HEK293 (cell line): ENCODE results near the gene RIPK3.
A peak's percentile ranks its signal among the peaks of the same experiment; 100 is the strongest.

Source experiments
- CTCF ChIP-seq: fragments of 450-650 bp; formaldehyde crosslinking; IDR thresholded peaks from 2 replicates; pipeline ENCODE4 v1.5.1; 2016; ENCODE audit warnings: missing biosample characterization, missing genetic modification characterization
- PRDM6 ChIP-seq: fragments of 450-650 bp; formaldehyde crosslinking; IDR thresholded peaks from 2 replicates; pipeline ENCODE4 v1.5.1; 2017; ENCODE audit warnings: missing biosample characterization, missing genetic modification characterization
- REST ChIP-seq: fragments of 450-650 bp; formaldehyde crosslinking; IDR thresholded peaks from 2 replicates; pipeline ENCODE4 v1.5.1; 2016; ENCODE audit warnings: missing biosample characterization, missing genetic modification characterization
- SCRT2 ChIP-seq: fragments of 450-650 bp; formaldehyde crosslinking; IDR thresholded peaks from 2 replicates; pipeline ENCODE4 v1.5.1; 2016; ENCODE audit warnings: missing biosample characterization, missing genetic modification characterization
- ZBTB21 ChIP-seq: fragments of 450-650 bp; formaldehyde crosslinking; IDR thresholded peaks from 2 replicates; pipeline ENCODE4 v1.5.1; 2017; ENCODE audit warnings: missing biosample characterization, missing genetic modification characterization
- ZNF610 ChIP-seq: fragments of 450-650 bp; formaldehyde crosslinking; IDR thresholded peaks from 2 replicates; pipeline ENCODE4 v1.5.1; 2016; ENCODE audit warnings: missing biosample characterization, missing genetic modification characterization, borderline replicate concordance
- ZNF660 ChIP-seq: fragments of 450-650 bp; IDR thresholded peaks from 2 replicates; pipeline ENCODE4 v1.5.1; 2018; ENCODE audit warnings: missing biosample characterization, mild to moderate bottlenecking, missing genetic modification characterization

GRCh38 chr14:24299255-24300191 is 40.3 kb downstream of the RIPK3 start, which contains the start of the genes DHRS1 and NOP9:
- TF ChIP-seq CTCF (tag by site-specific recombination) (no peak), ZNF660 (tag by site-specific recombination) (no peak), REST (no peak), PRDM6 (tag by site-specific recombination) (no peak), ZNF610 (tag by site-specific recombination) (0 out of 2 replicates have a peak, but pooled peaks have one; percentile 15), SCRT2 (tag by site-specific recombination) (no peak), ZBTB21 (peak; percentile 95)
